Measurements from ENCODE around the gene SASH1. TPM values are rescaled to one million over a fixed set of nuclear protein-coding genes. Genes with fewer than 3 reads are reported as not detected.

SASH1 gene
- total and polyA plus RNA-seq, 9 of the 15 experiments (the other 6 are each of a cell fraction or from before 2014, with no cell fraction given): 0.35 to 3.5 (median 1.6) TPM

DNA sequence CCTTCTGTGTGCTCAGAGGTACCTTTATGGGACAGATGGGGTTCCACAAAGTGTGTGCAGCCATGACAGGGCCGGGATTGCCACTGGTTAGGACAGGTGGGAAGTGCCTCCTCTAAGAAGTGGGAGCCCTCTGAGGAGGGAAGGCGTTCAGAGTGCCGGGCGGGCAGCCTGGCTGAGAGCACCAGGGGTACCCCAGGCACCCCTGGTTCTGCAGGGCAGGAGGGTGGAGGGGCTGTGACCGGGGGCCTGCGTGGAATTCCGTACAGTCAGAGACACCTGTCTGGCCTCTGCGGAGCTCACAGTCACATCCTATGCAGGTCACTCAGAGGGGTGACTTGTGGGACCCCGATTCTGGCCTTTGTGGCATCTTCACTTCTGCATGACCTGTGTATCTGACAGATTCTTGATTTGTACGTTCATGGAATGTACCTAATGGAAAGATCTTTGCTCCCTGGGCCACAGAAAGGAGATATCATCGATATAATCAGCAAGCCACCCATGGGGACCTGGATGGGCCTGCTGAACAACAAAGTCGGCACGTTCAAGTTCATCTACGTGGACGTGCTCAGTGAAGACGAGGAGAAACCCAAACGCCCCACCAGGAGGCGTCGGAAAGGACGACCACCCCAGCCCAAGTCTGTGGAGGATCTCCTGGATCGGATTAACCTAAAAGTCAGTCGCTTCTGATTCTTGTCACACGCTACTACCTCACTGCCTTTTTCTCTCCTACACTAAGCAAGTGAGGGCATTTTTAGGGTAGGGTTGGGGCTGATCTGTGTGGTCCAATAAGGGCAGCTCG, 190.9 kb downstream of the SASH1 start:
- no peaks in the 10 kb centered on the region for H3K79me2 ChIP-seq (ENCODE audit: control insufficient read depth, insufficient read depth, low read length)
- no peak overlapping the region for H3K4me3 ChIP-seq
- no peak overlapping the region for H2AFZ ChIP-seq (ENCODE audit: low read depth, low read length)
- H3K4me1 ChIP-seq (replicated peaks in 1 of 2; ENCODE audit: control insufficient read depth in 2 of 2, insufficient read depth in 2 of 2, low read length in 2 of 2): peaks cover 0 to 4% of the 10 kb centered on the region in 2 experiments; a peak in 2 of 5 replicates
- ATAC-seq: no peak
- ChIA-PET POLR2A (interaction anchor here (0.7 to 0.8 kb wide), 2 partner anchors 362 to 628 kb away, joined by 3 to 4 read pairs; no protein-coding TSS in a partner anchor), CTCF (ENCODE audit: low intra/inter-chr PET ratio) (no interaction called here)
- no peaks in the 10 kb centered on the region for H3K9me3 ChIP-seq (replicated peaks; ENCODE audit: control insufficient read depth, insufficient read depth, low read depth, low read length)
- no peak for FAIRE-seq
- 26% methylated on average over 24 of the region's 24 CpGs for WGBS (ENCODE audit: insufficient coverage, low coverage, missing lambda C conversion rate)
- H3K4me2 ChIP-seq (ENCODE audit: insufficient read depth, low read length): no peak overlapping the region
- H4K20me1 ChIP-seq (replicated peaks; ENCODE audit: control insufficient read depth, insufficient read depth, low read length): no peaks in the 10 kb centered on the region; the same call in 1 of the 2 replicates
- H3K9ac ChIP-seq (ENCODE audit: insufficient read depth in 1 of 2, low read depth in 2 of 2, low read length in 2 of 2): no peak overlapping the region
- in situ Hi-C loops (cut with MboI) (no loop called here), intact Hi-C loops (cut with micrococcal nuclease) (no loop called here)
- no peak for DNase-seq (ENCODE audit: extremely low read depth in 1 of 4, low spot score in 3 of 4)
- BruUV-seq (replicated peaks): no TSS peak
- H3K36me3 ChIP-seq (ENCODE audit: control insufficient read depth, insufficient read depth, low read length): no peaks in the 10 kb centered on the region
- no peaks in the 10 kb centered on the region for H3K9me1 ChIP-seq (ENCODE audit: control insufficient read depth, insufficient read depth, low read length)
- no peak overlapping the region for H3K27ac ChIP-seq (ENCODE audit: extremely low read depth, low read depth, low read length)
- peaks cover 0 to 12% of the 10 kb centered on the region in 2 experiments; a peak in 2 of 5 replicates for H3K27me3 ChIP-seq (ENCODE audit: control insufficient read depth in 2 of 2, insufficient read depth in 2 of 2, low read length in 2 of 2)
- TF ChIP-seq, protein P1, sequence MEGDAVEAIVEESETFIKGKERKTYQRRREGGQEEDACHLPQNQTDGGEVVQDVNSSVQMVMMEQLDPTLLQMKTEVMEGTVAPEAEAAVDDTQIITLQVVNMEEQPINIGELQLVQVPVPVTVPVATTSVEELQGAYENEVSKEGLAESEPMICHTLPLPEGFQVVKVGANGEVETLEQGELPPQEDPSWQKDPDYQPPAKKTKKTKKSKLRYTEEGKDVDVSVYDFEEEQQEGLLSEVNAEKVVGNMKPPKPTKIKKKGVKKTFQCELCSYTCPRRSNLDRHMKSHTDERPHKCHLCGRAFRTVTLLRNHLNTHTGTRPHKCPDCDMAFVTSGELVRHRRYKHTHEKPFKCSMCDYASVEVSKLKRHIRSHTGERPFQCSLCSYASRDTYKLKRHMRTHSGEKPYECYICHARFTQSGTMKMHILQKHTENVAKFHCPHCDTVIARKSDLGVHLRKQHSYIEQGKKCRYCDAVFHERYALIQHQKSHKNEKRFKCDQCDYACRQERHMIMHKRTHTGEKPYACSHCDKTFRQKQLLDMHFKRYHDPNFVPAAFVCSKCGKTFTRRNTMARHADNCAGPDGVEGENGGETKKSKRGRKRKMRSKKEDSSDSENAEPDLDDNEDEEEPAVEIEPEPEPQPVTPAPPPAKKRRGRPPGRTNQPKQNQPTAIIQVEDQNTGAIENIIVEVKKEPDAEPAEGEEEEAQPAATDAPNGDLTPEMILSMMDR (IDR thresholded peaks at IDR 0.05 in 2 of 3, conservative IDR thresholded peaks at IDR 0.05 in 1 of 3; ENCODE audit: insufficient read depth in 2 of 3, low read depth in 1 of 3, low read length in 3 of 3): 0 out of 6 replicates have a peak, but pooled peaks of 1 of the 3 experiments have one; percentile 18
- TF ChIP-seq ZNF408 (CRISPR knock-in tag; IDR thresholded peaks at IDR 0.05; ENCODE audit: low read depth) (no peak), EWSR1 (IDR thresholded peaks at IDR 0.05; ENCODE audit: borderline replicate concordance, low read depth, partially characterized antibody) (no peak), ZFP1 (CRISPR knock-in tag; IDR thresholded peaks at IDR 0.05) (no peak)
- TF ChIP-seq, protein P2, sequence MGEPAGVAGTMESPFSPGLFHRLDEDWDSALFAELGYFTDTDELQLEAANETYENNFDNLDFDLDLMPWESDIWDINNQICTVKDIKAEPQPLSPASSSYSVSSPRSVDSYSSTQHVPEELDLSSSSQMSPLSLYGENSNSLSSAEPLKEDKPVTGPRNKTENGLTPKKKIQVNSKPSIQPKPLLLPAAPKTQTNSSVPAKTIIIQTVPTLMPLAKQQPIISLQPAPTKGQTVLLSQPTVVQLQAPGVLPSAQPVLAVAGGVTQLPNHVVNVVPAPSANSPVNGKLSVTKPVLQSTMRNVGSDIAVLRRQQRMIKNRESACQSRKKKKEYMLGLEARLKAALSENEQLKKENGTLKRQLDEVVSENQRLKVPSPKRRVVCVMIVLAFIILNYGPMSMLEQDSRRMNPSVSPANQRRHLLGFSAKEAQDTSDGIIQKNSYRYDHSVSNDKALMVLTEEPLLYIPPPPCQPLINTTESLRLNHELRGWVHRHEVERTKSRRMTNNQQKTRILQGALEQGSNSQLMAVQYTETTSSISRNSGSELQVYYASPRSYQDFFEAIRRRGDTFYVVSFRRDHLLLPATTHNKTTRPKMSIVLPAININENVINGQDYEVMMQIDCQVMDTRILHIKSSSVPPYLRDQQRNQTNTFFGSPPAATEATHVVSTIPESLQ (CRISPR knock-in tag; IDR thresholded peaks at IDR 0.05): no peak
- TF ChIP-seq, protein P3, sequence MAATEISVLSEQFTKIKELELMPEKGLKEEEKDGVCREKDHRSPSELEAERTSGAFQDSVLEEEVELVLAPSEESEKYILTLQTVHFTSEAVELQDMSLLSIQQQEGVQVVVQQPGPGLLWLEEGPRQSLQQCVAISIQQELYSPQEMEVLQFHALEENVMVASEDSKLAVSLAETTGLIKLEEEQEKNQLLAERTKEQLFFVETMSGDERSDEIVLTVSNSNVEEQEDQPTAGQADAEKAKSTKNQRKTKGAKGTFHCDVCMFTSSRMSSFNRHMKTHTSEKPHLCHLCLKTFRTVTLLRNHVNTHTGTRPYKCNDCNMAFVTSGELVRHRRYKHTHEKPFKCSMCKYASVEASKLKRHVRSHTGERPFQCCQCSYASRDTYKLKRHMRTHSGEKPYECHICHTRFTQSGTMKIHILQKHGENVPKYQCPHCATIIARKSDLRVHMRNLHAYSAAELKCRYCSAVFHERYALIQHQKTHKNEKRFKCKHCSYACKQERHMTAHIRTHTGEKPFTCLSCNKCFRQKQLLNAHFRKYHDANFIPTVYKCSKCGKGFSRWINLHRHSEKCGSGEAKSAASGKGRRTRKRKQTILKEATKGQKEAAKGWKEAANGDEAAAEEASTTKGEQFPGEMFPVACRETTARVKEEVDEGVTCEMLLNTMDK (IDR thresholded peaks at IDR 0.05; ENCODE audit: borderline replicate concordance, insufficient read depth, low read depth, low read length, poor library complexity, severe bottlenecking): peak; percentile 2
